Adrenal gland (tissue), 12 donors: ENCODE results near the gene MAIP1. TPM values are rescaled to one million over a fixed set of nuclear protein-coding genes. Genes with fewer than 3 reads are reported as not detected.
A peak's percentile ranks its signal among the peaks of the same experiment; 100 is the strongest.

Experiments
- DNase-seq, 7 donors: peaks; one replicate each; pipeline ENCODE4 v3.0.0-alpha.2; 2019 to 2020
- H3K27ac ChIP-seq, 5 donors: fragments of 200-600 bp; sonication (generic) in 4 of 5; 1 replicate in 3 of 5; 2 replicates in 2 of 5; pipeline versions ENCODE4 v1.5.1 to v1.8.0; 2016 to 2020; ENCODE audit warnings: mild to moderate bottlenecking in 1 of 5
- H3K27me3 ChIP-seq: fragments of 200-600 bp; 2 replicates; pipeline ENCODE4 v1.8.0; 2021
- H3K36me3 ChIP-seq, 2 donors: fragments of 200-600 bp; replicated peaks in 1 of 2; 1 replicate in 1 of 2; 2 replicates in 1 of 2; pipeline versions ENCODE4 v1.5.1 to v1.8.0; 2018 to 2022
- H3K4me1 ChIP-seq, 2 donors: fragments of 200-600 bp; replicated peaks in 1 of 2; 1 replicate in 1 of 2; 2 replicates in 1 of 2; pipeline versions ENCODE4 v1.5.1 to v1.8.0; 2018 to 2021
- H3K4me3 ChIP-seq, 4 donors: fragments of 200-600 bp; sonication (generic) in 3 of 4; one replicate each; pipeline ENCODE4 v1.5.1; 2016 to 2018
- H3K9me3 ChIP-seq, 3 donors: fragments of 200-600 bp; sonication (generic) in 1 of 3; replicated peaks in 1 of 3; 1 replicate in 2 of 3; 2 replicates in 1 of 3; pipeline versions ENCODE4 v1.5.1 to v1.8.0; 2016 to 2021
- POLR2A ChIP-seq, 2 donors: fragments of 450-650 bp; IDR thresholded peaks; one replicate each; pipeline ENCODE4 v1.6.1; 2017; ENCODE audit warnings: antibody characterized with exemption in 2 of 2, mild to moderate bottlenecking in 2 of 2, moderate library complexity in 1 of 2
- WGBS, 4 donors: extraction: QIAGEN DNeasy Blood & Tissue Kit in 2 of 4; methylation state at CpG; one replicate each; pipeline versions ENCODE4 v1.1.5 to v1.1.7; 2013 to 2017; 5-methylcytosine and 5-hydroxymethylcytosine counted together
- intact Hi-C, 2 donors: fragments of 100-400 bp; cut with DNase I; formaldehyde crosslinking; loops; one replicate each; pipeline versions ENCODE4 v1.14.1 to v1.15.0; 2022 to 2023
- polyA plus RNA-seq, 3 donors: library from polyadenylated mRNA; stranded (reverse); fragments of 200-250 nt in 2 of 3; fragments of 350-450 nt in 1 of 3; fragmentation: Illumina TruSeq in 1 of 3; extraction: RNeasy Lipid Tissue Mini Kit (QIAGEN cat#74804) in 1 of 3; gene quantifications; one replicate each; pipeline ENCODE4 v1.2.3, GENCODE V29; 2013 to 2014
- total RNA-seq, 9 donors: library from RNA; depleted of rRNA in 4 of 9; stranded (reverse); fragments of >200 nt in 4 of 9; fragments of 120-200 nt in 1 of 9; fragmentation: NEBNext Ultra II Directional in 1 of 9; extraction: Animal tissue kit (Norgen Biotek cat#: 25700) in 1 of 9; gene quantifications; one replicate each; pipeline versions ENCODE4 v1.1.0 to v1.2.4, GENCODE V29; 2013 to 2023
- TF ChIP-seq, protein P1 (sequence below), 6 experiments: fragments of 450-650 bp in 4 of 6; fragments of 200-600 bp in 2 of 6; sonication (generic) in 1 of 6; IDR thresholded peaks; 1 replicate in 5 of 6; 2 replicates in 1 of 6; pipeline versions ENCODE4 v1.5.1 to v1.8.0; 2016 to 2021; ENCODE audit warnings: antibody characterized with exemption in 6 of 6, mild to moderate bottlenecking in 2 of 6, moderate library complexity in 1 of 6
- donor health status: healthy with polysubstance abuse.
- donor health status: Bipolar disorder and iron deficiency.
- donor health status: DM: yes; HTN: yes; CAD: no.
- donor health status: DM: no; HTN: no; CAD: no.
- donor health status: DM: no; HTN: no; CAD: no.
- donor health status: DM: yes; HTN: yes; CAD: no.

MAIP1 gene
- total and polyA plus RNA-seq, 12 donors = 6.6 to 55.4 (median 26.3) TPM

DNA sequence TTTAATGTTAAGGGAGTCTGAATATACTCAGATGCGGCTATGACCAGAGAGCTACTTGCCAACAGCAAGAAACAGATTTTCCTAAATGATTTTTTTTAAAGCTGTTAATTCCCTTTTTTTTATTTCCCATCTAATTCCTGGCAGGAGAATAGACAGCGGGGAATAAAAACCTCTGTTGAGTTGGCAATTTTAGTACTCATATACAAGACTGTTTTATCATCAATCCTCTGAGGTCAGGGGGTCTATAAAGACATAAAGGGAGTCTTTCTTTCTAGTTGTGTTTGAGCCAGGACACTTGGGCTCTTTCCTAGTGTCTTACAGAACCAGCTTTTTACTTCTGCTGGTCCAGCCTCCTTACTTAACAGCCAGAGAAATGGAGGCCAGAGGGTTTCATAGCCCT is 29.4 kb downstream of the MAIP1 start:
- intact Hi-C loops = loop anchor here (5.0 to 10.0 kb wide), 3 partner anchors 320 to 493 kb away; partner anchors contain the start of gene SPATS2L (in 2 of the 2)
- Histone ChIP-seq H3K36me3 (no peaks in the 10 kb centered on the region), H3K9me3 (no peaks in the 10 kb centered on the region), H3K27me3 (no peaks in the 10 kb centered on the region), H3K27ac (no peak overlapping the region), H3K4me1 (peaks cover 0 to 2% of the 10 kb centered on the region in 2 donors), H3K4me3 (no peak overlapping the region)
- no peak for DNase-seq
- TF ChIP-seq, protein P1, sequence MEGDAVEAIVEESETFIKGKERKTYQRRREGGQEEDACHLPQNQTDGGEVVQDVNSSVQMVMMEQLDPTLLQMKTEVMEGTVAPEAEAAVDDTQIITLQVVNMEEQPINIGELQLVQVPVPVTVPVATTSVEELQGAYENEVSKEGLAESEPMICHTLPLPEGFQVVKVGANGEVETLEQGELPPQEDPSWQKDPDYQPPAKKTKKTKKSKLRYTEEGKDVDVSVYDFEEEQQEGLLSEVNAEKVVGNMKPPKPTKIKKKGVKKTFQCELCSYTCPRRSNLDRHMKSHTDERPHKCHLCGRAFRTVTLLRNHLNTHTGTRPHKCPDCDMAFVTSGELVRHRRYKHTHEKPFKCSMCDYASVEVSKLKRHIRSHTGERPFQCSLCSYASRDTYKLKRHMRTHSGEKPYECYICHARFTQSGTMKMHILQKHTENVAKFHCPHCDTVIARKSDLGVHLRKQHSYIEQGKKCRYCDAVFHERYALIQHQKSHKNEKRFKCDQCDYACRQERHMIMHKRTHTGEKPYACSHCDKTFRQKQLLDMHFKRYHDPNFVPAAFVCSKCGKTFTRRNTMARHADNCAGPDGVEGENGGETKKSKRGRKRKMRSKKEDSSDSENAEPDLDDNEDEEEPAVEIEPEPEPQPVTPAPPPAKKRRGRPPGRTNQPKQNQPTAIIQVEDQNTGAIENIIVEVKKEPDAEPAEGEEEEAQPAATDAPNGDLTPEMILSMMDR (IDR thresholded peaks at IDR 0.05) = no peak
- TF ChIP-seq POLR2A (IDR thresholded peaks at IDR 0.05) = no peak
- 84 to 90% (median 87%) methylated on average over 2 of the region's 2 CpGs for WGBS, 4 donors

DNA sequence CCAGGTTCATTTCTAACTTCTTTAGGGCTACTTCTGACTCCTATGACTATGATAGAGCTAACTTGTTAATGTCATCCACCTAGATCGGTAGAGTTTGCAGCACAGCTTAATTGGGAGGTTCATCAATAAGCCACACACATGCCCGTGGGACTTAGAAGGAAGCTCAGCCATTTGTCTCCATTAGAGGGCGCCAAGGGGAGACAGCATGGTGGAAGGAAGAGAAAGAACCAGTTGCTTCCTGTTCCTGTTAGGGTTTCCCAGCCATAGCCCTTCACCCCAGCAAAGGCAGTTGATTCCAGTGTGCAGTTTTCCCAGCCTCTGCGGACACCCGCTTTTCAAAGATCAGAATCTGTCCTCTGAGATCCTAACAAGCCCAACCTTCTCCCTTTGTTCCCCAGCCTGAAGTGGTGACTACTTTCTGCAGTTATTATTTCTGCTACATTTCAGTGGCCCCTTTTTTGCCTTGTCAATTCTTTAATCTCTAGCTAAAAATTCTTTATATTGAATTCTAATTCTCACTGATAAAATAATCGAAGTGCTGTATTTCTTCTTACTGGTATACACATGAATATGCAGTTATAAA is 30.3 kb downstream of the MAIP1 start:
- Histone ChIP-seq H3K27ac (no peak overlapping the region), H3K27me3 (no peaks in the 10 kb centered on the region), H3K4me3 (no peak overlapping the region), H3K4me1 (no peaks in the 10 kb centered on the region), H3K9me3 (no peaks in the 10 kb centered on the region), H3K36me3 (no peaks in the 10 kb centered on the region)
- intact Hi-C loops = loop anchor here (5.0 to 10.0 kb wide), 2 partner anchors 319 to 487 kb away; partner anchors contain the start of gene SPATS2L (in 2 of the 2)
- TF ChIP-seq, protein P1 (IDR thresholded peaks at IDR 0.05) = peak; percentile 48 to 65 (median 57)
- no peak for TF ChIP-seq POLR2A (IDR thresholded peaks at IDR 0.05)
- WGBS, 4 donors = 58 to 68% (median 61%) methylated on average over 6 of the region's 6 CpGs
- peak; percentile 67 to 84 (median 71) for DNase-seq

DNA sequence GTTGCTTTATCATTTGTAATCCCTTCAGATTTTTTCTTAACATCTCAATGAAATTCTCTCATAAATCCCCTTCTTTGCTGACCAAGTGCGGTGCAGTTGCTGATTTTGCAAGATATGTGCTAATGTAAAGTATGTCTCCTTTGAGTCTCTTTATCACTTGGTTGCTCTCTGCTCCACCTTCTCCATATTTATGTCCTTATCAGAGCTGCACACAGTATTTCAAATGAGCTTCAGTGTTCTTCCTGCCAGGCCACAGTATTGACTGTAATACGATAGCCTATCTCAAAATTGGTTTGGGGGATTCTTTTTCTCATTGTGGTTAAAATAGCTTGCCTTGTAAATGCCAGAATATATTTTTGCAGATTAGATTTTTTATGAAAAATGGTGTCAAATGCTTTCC is 32.2 kb downstream of the MAIP1 start:
- Histone ChIP-seq H3K27ac (no peak overlapping the region), H3K36me3 (no peaks in the 10 kb centered on the region), H3K4me3 (no peak overlapping the region), H3K4me1 (no peaks in the 10 kb centered on the region), H3K27me3 (no peaks in the 10 kb centered on the region), H3K9me3 (no peaks in the 10 kb centered on the region)
- no peak for DNase-seq
- intact Hi-C loops = loop anchor here (5.0 to 10.0 kb wide), 2 partner anchors 317 to 485 kb away; partner anchors contain the start of gene SPATS2L (in 2 of the 2)
- 75 to 81% (median 78%) methylated on average over 2 of the region's 2 CpGs for WGBS, 4 donors
- TF ChIP-seq POLR2A (IDR thresholded peaks at IDR 0.05) = no peak
- TF ChIP-seq, protein P1 (IDR thresholded peaks at IDR 0.05) = no peak

DNA sequence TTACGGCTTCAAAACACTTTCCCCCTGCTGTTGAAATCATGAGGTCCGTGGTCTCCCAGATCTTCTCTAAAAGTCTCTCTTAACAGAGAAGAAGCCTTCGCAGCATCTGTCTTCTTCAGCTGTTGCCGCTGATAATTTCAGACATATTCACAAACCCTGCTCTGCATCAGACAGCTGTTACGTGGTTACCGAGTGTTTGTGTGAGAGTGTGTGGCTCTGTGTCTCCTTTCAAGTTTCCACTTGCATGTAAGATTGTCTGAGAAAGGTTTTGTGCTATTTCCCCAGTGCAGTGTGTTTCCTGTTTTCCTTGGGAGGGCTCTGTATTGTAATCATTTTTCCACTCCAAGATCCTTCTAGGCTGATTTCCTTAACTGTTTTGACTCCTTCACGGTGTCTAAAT is 32.8 kb downstream of the MAIP1 start:
- TF ChIP-seq, protein P1 (IDR thresholded peaks at IDR 0.05) = no peak
- no peaks in the 10 kb centered on the region for H3K9me3 ChIP-seq
- H3K27ac ChIP-seq = no peak overlapping the region
- no peaks in the 10 kb centered on the region for H3K36me3 ChIP-seq
- H3K27me3 ChIP-seq = no peaks in the 10 kb centered on the region
- DNase-seq = no peak
- no peaks in the 10 kb centered on the region for H3K4me1 ChIP-seq
- intact Hi-C loops = loop anchor here (5.0 to 10.0 kb wide), 2 partner anchors 317 to 484 kb away; partner anchors contain the start of gene SPATS2L (in 2 of the 2)
- WGBS, 4 donors = 40 to 57% (median 51%) methylated on average over 7 of the region's 7 CpGs
- H3K4me3 ChIP-seq = no peak overlapping the region
